GM18508 (cell line): ENCODE measurements around the gene OSR1.
"Not testable (repeated sequence)": the region's sequence is repeated elsewhere in the genome, so short reads cannot be mapped to it uniquely, and the experiment has no call there.

ENCODE experiments used
- ATAC-seq: cut with Tn5 transposase; IDR thresholded peaks from one replicate; pipeline ENCODE4 v1.9.1; 2021; ENCODE audit warnings: moderate number of reproducible peaks; ENCODE audit not compliant: insufficient read depth, unreplicated experiment

Gene OSR1

GRCh38 chr2:19358242-19359020 lies at the start of gene OSR1:
TSS of gene OSR1 (minus strand) at chr2:19358623. CDS start at chr2:19353805, 4,818 bp downstream.
- ATAC-seq: no peak

GRCh38 chr2:19403785-19404184 lies 45.4 kb upstream of the OSR1 start:
- no peak for ATAC-seq

DNA sequence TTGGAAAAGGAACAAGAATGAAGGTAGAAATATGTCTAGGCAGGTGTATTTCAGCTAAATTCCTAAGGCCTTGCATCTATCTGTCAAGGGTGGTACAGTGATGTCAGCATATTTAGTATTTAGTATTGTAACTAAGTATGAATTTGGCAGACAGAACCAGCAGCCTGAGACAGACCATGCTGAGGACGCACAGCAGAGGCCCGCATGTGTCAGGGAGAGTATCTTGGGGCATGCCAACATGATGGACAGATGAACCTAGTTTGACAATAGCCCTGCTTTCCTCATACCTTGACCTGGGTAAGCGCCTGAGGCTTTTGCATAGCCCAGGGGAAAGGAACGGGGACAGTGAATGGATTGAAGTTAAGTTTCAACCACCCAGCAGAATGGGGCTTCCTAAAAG lies 33.8 kb upstream of the OSR1 start:
- ATAC-seq: no peak

- ATAC-seq: not testable (repeated sequence)
These were observed 31.0 kb upstream of the OSR1 start for GRCh38 chr2:19389469-19389868.

GRCh38 chr2:19380532-19380931 lies 22.1 kb upstream of the OSR1 start:
- no peak for ATAC-seq

DNA sequence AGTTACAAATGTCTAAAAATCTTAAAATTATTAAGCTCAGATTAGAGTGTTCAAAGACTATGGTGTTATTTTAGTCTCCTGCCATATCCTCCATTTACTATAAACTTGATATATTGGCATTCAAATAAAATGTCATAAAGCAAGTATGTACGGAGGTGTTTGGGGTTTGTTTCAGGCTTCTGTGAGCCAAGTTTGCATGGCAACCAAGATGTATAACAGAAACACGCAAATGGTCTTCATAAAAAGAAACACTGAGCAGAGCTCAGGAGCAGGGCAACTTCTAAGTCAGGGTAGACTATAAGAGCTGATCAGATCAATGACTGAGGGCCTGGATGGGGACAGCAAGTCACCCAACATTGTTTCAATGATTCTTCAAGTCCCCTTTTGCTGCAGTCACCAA lies 20.5 kb upstream of the OSR1 start:
- ATAC-seq: no peak

DNA sequence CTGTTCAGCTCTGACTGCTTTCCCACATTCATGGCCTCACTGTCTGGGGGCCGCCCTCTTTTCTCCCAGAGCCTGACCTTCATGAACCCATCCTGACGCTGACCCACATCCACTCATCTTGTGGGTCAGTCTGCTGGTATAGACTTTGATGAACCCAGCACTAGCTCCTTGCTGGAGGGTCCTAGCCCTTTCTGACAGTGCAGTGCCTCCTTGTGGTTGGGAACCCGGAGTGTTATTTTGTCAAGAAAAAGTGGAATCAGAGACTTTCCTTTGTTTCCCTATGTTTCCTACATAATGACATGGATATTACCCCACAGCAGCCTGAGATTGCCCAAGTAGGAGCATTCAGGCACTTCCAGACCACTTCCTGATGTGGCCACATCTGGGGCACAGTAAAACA lies 19.3 kb upstream of the OSR1 start:
- ATAC-seq: no peak

DNA sequence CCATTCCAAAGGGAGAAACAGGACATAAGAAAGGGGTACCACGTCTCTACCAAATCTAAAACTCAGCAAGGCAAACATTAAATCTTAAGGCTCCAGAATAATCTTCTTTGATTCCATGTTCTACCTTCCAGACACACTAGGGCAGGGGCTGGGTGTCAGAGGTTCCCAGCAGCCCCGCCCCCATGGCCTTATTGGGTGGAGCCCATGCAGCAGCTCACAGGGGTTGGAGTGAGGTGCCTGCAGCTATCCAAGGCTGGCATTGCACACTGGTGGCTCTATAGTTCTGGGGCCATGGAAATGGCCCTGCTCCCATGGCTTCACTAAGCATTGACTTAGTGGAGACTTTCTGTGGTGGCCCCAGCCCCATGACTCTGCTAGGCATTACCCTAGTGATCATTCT lies 14.9 kb upstream of the OSR1 start:
- no peak for ATAC-seq

DNA sequence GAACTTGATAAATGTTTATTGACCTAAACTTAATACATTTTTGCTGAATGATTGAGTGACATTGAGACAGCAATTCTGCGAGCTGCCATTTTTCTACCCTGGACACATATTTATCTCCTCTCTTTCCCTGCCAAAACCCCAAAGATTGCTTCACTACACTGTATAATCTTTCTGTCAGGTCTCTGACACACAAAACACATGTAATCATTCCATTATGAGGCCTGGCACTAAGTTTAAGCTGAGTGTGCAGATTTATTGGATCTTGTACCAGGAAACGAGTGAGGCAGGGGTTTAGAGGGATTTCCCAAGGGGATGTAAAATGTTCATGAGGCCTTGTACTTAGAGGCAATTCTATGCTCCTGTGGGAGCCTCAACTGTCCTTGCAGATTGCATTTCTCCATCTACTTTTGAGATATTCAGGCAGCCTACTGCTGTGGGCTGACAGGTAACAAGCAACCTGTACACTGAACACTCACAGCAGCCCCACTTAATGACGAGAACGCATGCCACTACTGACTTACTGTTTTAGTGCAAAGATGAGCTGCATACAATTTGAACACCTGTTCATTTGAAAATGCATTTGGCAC lies 13.7 kb upstream of the OSR1 start:
- no peak for ATAC-seq

DNA sequence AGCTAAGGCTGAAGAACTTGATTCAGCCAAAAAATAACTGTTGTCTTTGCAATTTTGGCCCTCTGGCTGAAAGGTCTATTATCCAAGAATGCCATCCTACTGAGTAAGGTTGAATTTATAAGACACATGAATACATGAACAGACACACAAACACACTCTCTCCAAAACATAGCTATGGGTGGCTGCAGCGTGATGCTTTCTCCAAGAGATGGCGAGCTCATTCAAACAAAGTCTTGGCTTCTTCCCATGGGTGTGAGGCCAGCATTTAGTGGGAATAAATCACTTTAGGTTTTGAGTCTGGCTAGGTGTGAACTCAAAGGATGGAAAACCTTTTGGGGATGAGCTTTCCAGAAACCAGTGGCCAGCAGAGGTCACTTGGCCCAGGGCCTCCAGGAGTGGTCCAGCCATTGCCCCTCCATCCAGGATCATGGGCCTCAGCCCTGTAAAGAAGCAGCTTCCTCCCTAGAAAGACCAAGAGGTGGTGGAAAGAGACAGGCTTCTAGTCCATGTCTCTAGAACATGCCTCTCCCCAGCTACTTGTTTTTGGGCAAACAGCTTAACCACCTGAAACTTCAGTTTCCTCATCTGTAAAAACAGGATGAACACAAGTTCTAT lies 11.0 kb upstream of the OSR1 start:
- ATAC-seq: no peak

- no peak for ATAC-seq
These were observed 10.3 kb upstream of the OSR1 start for GRCh38 chr2:19368760-19369159.

DNA sequence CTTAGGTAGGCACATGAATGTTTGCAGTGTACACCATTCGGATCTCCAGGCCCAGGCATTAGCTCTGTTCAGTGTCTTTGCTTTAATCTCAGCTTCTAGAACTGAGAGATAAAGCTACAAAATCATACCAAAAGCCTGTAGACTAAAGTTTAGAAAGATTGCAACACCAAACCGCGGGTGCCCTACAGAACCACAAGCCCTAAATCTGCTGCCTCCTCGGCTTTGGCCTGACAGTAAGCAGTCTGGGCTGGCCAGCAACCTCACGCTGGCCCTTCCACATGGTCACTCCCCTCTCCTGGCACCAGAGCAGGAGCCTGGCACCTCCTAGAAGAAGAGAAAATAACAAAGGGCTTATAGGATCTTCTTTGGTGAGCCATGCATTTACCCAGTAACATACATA lies 8.9 kb upstream of the OSR1 start:
- no peak for ATAC-seq

DNA sequence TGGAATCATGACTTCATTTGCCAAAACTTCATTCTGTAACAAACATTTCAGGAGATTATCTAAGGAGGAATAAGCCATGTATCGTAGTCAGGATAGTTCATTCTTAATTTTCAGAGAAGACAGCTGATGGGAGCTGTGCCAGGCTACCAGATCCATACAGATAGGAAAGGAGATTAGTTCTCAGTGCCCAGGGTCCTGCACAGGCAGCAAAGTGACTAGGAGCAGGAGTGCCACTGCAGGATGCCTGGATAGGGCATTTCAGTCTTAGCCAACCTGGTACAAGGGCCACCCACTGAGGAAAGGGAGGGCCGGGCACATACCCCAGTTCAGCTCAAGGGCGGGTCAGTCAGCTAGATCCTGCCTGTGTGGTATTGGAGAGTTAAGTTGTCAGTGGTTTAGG lies 6.7 kb upstream of the OSR1 start:
- no peak for ATAC-seq

- no peak for ATAC-seq
These were observed 5.6 kb upstream of the OSR1 start for GRCh38 chr2:19364014-19364413.

GRCh38 chr2:19363474-19363778 lies 5.0 kb upstream of the OSR1 start:
- no peak for ATAC-seq

- no peak for ATAC-seq
These were observed 4.5 kb upstream of the OSR1 start for GRCh38 chr2:19362755-19363473.

DNA sequence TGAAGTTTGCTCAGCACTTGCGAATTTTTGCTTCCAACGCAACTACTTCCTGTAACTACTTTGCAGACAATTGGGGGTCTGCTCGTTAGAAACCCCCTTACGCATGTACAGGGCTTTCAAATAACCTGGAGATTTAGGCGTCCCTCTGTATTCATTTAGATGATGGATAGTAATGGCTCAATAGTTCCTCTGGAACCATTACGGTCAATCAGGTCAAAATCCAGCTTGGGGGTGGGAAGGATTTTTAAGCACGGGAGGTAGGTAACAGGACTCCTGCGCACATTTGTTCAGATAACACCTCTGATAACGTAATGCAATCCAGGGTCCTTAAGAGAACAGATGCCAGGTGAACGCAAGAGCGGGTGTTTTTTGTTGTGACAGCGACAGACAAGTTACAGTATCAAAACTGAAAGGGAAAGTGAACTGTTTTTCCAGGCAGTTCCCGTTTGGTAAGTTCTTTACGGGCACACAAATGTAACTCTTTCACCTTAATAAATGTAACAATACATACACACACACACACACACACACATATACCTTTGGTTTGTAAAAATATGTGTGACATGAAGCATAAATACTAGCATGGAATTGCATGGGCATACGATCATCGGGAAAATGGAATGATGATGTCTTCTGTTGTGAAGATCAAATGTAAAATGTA lies 3.8 kb upstream of the OSR1 start:
- ATAC-seq: no peak

DNA sequence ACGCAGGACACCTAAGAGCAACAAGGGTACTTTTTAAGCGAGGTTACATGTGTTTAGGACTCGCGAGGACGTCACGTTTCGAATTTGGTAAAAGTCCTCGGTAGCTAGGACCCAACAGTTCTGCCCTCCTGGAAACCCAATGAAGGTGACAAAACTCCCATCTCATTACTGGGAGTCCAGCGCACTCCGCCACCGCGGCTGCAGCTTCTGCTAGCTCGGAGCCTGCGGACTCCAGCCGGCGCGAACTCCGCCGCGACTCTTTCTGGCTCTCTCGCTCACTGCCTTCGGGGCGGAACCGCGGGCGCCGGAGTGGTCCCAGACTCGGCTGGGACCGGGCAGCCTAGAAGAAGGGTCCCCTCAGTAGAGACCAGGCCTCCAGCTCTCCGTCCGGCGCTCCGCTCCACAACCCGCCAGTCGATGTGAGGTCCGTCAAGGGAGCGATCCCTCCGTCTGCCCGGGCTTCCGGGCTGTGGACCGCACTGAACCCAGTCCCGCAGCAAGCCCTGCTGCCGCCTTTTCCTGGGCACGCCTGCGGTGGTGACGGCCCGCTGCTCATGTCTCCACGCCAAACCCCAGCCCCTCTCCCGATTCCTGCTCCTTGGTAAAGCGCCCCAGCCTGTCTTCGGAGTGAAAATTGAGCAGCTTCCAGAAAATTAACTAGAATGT lies 3.0 kb upstream of the OSR1 start:
- ATAC-seq: no peak

DNA sequence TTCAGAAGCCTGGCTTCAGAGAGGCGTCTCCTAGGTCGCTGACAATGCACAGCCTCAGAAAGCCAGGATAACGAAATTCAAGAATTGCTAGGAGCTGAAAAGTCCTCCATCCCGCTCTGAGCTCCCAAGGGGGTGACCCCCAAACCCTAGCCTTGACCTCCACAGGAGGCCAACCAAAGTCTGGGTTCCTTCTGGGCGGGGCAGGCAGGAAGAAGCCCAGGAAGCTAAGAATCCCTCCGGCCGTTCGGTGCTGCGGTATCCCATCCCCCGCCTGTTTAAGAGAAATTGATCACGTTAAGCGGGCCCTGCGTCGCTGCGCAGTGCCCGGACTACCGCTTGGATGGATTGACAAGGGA lies 2.5 kb upstream of the OSR1 start:
- ATAC-seq: no peak

DNA sequence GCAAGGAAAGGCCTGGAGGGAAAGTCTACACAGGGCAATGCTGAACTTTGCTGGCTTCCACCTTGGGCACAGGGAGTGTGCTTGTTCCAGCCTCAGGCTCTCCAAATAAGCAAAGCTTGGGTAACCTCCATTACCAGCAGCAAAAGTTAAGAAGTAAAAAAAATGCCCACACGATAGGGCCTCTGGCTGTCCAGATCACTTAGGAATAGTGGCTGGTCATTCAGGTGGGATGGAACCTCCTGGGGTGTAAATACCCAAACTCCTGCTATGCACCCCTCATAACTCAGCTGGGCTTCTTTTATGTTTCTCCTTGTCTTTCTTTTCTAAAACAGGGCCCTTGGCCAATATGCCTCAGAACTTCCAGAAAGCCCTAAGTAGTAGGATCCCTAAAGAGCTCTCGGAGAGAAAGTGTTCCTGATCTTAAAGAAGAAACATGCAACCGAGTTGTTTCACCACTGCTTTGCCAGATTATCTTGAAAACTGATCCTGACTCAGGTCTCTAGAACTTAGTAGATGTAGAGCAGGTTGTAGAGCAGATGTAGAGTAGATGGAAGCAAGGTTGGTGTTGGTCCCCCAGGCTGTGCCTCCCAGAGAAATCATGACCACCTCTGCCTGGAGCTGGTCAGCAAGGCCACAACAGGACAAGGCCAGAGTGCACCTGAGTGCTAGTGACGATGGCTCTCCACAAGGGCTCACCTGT lies 2.0 kb upstream of the OSR1 start:
- ATAC-seq: no peak
